ENCODE data around the gene CAMTA1.
"Not testable (repeated sequence)": the region's sequence is repeated elsewhere in the genome, so short reads cannot be mapped to it uniquely, and the experiment has no call there.

Gene CAMTA1

DNA sequence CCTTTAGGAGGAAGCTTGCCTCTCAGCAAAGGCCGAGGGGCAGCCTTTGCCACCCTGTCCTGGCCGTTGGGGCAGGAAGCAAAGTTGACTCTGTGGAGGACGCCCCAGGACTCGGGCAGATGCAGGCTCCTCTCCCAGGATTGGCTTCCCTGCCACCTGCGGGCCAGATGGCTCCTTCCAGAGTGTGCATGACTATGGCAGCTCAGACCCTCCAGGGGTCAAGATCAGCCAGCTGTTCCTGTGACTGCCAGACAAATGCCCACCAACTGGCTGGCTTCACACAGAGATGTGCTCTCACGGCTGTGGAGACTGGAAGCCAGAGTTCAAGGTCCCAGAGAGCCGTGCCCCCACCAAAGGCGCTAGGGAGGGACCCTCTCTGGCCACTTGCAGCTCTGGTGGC is 898.9 kb downstream of the CAMTA1 start:
- DNase-seq (ENCODE audit: low read depth), result no peak
- H3K4me3 ChIP-seq (ENCODE audit: low read depth, low read length), result no peak overlapping the region

- DNase-seq (ENCODE audit: low read depth), result no peak
- H3K4me3 ChIP-seq (ENCODE audit: low read depth, low read length), result no peak overlapping the region
Observed at GRCh38 chr1:7684861-7685635, 899.8 kb downstream of the CAMTA1 start.

- DNase-seq (ENCODE audit: low read depth), result no peak
- H3K4me3 ChIP-seq (ENCODE audit: low read depth, low read length), result no peak overlapping the region
Observed at GRCh38 chr1:7686301-7686850, 901.1 kb downstream of the CAMTA1 start.

- no peak overlapping the region for H3K4me3 ChIP-seq (ENCODE audit: low read depth, low read length)
- DNase-seq (ENCODE audit: low read depth), result no peak
Observed at GRCh38 chr1:7687411-7687810, 902.2 kb downstream of the CAMTA1 start.

DNA sequence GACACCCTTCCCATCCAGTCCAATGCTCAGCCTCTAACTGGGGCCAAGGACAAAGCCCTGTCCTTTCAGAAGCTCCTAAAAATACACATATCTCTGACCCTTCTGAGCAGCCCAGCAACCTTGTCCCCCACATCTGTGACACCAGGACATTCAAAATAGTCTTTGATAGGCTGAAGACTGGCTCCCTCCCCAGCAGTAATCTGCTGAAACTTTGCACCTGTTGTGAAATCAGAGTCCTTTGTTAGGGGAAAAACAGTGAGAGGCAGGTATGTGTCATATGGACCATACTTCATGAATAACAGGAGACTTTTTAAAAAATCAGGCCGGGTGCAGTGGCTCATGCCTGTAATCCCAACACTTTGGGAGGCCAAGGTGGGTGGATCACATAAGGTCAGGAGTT is 903.4 kb downstream of the CAMTA1 start:
- DNase-seq (ENCODE audit: low read depth), result no peak
- H3K4me3 ChIP-seq (ENCODE audit: low read depth, low read length), result no peak overlapping the region

DNA sequence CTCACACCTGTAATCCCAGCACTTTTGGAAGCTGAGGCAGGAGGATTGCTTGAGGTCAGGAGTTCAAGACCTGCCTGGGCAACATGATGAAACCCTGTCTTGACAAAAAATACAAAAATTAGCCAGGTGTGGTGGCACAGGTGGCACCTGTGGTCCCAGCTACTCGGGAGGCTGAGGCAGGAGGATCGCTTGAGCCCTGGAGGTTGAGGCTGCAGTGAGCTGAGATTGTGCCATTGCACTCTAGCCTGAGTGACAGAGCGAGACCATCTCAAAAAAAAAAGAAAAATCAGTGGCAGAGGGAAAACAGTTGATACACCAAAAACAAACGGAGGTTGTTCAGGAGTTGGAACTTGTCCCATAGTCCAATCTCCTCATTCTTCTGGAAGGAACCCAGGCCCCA is 904.1 kb downstream of the CAMTA1 start:
- DNase-seq (ENCODE audit: low read depth); H3K4me3 ChIP-seq (ENCODE audit: low read depth, low read length): not testable (repeated sequence)

DNA sequence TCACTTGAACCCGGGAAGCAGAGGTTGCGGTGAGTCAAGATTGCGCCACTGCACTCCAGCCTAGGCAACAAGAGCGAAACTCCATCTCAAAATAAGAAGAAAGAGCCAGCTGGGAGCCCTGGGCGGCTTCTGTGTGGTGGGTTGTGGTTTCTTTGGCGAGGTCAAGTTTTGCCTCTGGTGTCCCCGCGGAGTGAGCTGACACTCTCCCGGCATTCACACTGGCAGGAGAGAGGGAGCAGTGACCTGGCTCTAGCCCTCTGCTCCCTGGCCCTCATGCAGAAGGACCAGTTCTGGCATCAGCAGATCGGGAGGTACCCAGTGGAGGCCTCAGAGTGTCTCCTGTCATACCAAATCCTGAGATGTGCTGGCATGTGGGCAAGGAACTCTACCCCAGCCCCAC is 904.8 kb downstream of the CAMTA1 start:
- DNase-seq (ENCODE audit: low read depth), result no peak
- no peak overlapping the region for H3K4me3 ChIP-seq (ENCODE audit: low read depth, low read length)

- DNase-seq (ENCODE audit: low read depth), result no peak
- no peak overlapping the region for H3K4me3 ChIP-seq (ENCODE audit: low read depth, low read length)
Observed at GRCh38 chr1:7690496-7691182, 905.4 kb downstream of the CAMTA1 start.

- H3K4me3 ChIP-seq (ENCODE audit: low read depth, low read length), result no peak overlapping the region
- no peak for DNase-seq (ENCODE audit: low read depth)
Observed at GRCh38 chr1:7691576-7691975, 906.3 kb downstream of the CAMTA1 start.

DNA sequence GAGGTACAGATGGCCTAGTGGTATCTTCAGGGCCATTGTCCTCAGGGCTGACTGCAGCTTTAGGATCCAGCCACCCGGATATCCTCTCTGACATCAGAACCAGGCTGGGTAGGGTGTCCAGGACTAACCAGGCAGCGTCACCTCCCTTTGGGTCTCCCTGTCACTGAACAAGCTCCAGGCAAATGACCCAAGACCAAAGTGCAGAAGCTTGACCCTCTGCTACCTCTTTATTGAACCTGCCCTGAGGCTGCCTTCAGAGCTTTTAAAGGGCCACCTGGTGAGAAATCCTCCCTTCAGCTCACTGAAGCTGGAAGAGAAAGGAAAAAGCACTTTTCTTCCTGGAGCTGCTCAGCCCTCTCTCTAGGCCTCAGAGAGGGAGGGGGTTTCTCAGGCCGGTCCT is 906.8 kb downstream of the CAMTA1 start:
- no peak overlapping the region for H3K4me3 ChIP-seq (ENCODE audit: low read depth, low read length)
- no peak for DNase-seq (ENCODE audit: low read depth)

- not testable (repeated sequence) for DNase-seq (ENCODE audit: low read depth); H3K4me3 ChIP-seq (ENCODE audit: low read depth, low read length)
Observed at GRCh38 chr1:7693037-7693436, 907.8 kb downstream of the CAMTA1 start.

DNA sequence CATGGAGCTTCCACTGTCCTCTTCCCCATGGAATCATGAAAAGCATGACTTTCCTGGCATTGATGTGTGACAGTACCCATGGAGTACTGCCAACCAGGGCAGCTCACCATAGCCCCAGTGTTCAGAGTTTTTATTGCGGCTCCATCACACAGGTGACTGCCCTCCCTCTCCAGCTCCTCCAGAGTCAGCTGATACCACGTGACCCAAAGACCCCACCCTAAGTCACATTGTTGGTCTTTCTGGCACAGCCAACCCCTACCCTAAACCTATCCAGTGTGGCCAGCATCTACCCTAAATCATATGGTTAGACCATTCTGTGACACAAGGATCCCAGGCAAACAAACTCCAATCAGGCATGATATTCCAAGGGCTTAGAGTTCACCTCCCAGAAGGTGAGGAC is 908.4 kb downstream of the CAMTA1 start:
- DNase-seq (ENCODE audit: low read depth), result no peak
- no peak overlapping the region for H3K4me3 ChIP-seq (ENCODE audit: low read depth, low read length)

GRCh38 chr1:7694600-7695496 is 909.6 kb downstream of the CAMTA1 start:
- no peak overlapping the region for H3K4me3 ChIP-seq (ENCODE audit: low read depth, low read length)
- DNase-seq (ENCODE audit: low read depth), result no peak

DNA sequence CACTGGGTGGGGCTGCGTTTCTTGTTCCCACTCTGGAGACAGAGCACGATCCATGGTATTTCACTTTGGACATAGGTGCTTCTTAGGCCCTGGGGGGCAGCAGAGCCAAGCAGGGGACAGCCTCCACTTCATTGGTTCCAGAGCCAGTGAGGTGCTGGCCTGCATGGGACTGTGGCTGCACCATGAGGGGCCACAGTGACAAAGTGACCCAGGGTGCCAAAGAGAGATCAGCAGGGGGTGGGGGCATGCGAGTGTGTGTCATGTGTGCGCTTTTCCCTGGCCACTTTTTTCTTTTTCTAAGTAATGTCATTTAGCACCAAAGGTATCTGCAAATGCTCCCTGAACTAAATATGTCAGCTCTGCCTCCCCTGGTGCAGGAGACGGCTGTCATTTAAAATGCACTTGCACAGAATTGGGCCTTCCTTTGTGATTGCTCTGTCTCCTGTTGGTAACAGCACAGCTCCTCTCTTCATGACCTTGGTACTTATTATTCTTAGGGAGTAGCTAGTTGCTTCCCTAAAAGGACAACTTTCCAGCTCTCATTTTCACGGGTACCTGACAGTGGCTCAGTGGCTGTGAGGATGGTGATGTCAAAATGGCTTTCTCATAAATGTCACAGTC is 910.4 kb downstream of the CAMTA1 start:
- DNase-seq (ENCODE audit: low read depth), result no peak
- H3K4me3 ChIP-seq (ENCODE audit: low read depth, low read length), result no peak overlapping the region

- no peak overlapping the region for H3K4me3 ChIP-seq (ENCODE audit: low read depth, low read length)
- no peak for DNase-seq (ENCODE audit: low read depth)
Observed at GRCh38 chr1:7698641-7699040, 913.4 kb downstream of the CAMTA1 start.

GRCh38 chr1:7702365-7702764 is 917.1 kb downstream of the CAMTA1 start:
- H3K4me3 ChIP-seq (ENCODE audit: low read depth, low read length), result no peak overlapping the region
- no peak for DNase-seq (ENCODE audit: low read depth)

DNA sequence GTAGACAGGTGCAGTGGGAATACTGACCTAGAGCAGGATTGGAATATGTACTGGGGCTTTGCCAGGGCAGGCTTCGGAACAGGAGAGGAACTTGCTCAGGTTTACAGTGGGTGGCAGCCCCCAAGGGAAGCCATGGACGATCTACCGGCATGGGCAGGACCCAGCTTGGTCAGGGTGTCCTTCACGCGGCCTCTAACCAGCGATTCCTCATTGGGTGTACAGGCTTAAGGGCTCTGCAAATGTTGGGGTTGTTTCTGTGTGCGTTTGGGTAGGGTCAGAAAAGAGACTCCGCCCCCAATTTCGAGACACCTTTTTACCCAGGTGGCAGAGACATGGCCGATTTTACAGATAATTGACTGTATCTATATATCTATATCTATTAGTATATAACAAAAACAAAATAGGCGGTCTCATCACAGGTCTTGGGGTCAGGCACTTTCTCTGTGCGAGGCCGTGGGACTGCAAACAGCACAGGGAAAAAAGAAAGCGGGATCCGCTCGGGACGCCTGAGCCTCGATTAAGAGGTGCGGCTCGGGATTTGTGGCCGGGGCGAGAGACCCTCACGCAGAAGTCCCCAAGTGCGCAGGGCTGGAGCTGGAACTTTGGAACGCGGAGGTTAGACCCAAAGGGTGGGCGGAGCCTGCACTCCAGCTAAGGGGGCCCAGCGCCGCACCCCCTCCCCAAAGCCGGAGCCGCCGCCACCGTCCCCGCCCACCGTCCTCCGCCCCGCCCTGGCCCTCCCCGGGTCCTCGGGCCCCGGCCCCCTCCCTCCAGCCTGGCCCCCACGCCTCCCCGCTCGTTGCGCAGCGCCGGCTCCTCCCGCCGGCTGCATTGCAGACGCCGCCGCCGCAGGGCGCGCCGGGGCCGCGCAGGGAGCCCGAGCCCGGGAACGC is 918.3 kb downstream of the CAMTA1 start:
- H3K4me3 ChIP-seq (ENCODE audit: low read depth, low read length), result no peak overlapping the region
- DNase-seq (ENCODE audit: low read depth), result no peak

DNA sequence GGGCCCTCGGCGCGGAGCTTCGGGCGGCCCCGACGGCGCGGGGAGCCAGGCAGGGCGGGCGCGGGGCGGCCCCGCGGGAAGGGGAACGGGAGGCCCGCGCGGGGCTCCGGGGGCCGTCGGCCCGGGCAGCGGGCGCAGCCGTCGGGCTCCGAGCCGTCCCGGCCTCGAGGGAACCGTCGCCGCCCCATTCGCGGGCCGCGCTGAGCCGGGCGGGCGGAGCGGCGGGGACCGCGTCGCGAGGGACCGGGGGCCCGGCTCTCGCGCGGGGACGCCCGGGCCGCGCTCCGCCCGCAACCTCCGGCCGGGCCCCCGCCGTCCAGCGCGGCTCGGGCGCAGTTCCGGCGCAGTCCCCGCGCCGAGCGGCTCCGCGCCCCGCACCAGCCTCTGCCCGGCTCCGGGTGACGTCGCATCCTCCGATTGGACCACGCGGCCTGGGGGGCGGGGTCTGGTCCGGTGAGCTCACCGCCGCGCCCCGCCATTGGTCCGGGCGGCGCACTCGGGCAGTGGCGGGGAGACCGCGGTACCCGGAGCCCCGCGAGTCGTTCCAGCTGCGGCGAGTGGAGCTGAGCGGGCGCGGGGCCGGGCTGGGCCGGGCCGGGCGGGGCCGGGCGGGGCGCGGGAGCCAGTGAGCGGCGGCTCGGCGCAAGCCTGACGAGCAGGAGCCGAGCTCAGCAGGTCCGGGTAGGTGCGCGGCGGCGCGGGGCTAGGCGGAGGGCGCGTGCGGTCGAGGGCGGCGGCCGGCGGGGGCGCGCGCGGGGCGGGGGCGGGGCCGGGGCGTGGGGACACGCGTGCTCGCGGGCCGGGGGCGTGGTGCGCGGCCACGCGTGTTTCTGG is 919.2 kb downstream of the CAMTA1 start:
- H3K4me3 ChIP-seq (ENCODE audit: low read depth, low read length), result peak overlapping the region; percentile 29
- DNase-seq (ENCODE audit: low read depth), result peak; percentile 58
